HL-60 (cell line): ENCODE results near the gene GPAM.

Experiments
- DNase-seq, 2 experiments: peaks; one replicate each; pipeline ENCODE4 v3.0.0-alpha.2; 2010 to 2020; ENCODE audit warnings: low read depth in 1 of 2, low spot score in 1 of 2
- H3K27ac ChIP-seq: fragments of 250-450 bp; sonication (Bioruptor Pico); replicated peaks from 2 replicates; pipeline ENCODE4 v1.5.1; 2020; ENCODE audit warnings: mild to moderate bottlenecking, moderate library complexity
- H3K27me3 ChIP-seq: fragments of 250-450 bp; sonication (Bioruptor Pico); 2 replicates; pipeline ENCODE4 v1.5.1; 2021; ENCODE audit warnings: mild to moderate bottlenecking, moderate library complexity; ENCODE audit not compliant: insufficient read depth, poor library complexity, severe bottlenecking
- H3K4me3 ChIP-seq: replicated peaks from 2 replicates; pipeline ENCODE4 v1.5.1; 2011; ENCODE audit warnings: mild to moderate bottlenecking, control low read depth, low read length; ENCODE audit not compliant: insufficient read depth
- GABPA ChIP-seq: IDR thresholded peaks from 2 replicates; pipeline ENCODE4 v1.6.1; 2012; ENCODE audit warnings: low read depth
- POLR2AphosphoS5 ChIP-seq: IDR thresholded peaks from 2 replicates; pipeline ENCODE4 v1.6.1; 2012; ENCODE audit warnings: low read depth
- SPI1 ChIP-seq: IDR thresholded peaks from 2 replicates; pipeline ENCODE4 v1.6.1; 2012; ENCODE audit warnings: low read depth, mild to moderate bottlenecking, borderline replicate concordance
- TF ChIP-seq, protein P1 (sequence below): IDR thresholded peaks from one replicate; pipeline ENCODE4 v1.5.1; 2011; ENCODE audit warnings: low read length, control low read depth, inconsistent platforms; ENCODE audit not compliant: insufficient read depth
- TF ChIP-seq, protein P2 (sequence below): IDR thresholded peaks from 2 replicates; pipeline ENCODE4 v1.6.1; 2012; ENCODE audit warnings: low read depth; ENCODE audit not compliant: insufficient replicate concordance

GPAM gene

DNA sequence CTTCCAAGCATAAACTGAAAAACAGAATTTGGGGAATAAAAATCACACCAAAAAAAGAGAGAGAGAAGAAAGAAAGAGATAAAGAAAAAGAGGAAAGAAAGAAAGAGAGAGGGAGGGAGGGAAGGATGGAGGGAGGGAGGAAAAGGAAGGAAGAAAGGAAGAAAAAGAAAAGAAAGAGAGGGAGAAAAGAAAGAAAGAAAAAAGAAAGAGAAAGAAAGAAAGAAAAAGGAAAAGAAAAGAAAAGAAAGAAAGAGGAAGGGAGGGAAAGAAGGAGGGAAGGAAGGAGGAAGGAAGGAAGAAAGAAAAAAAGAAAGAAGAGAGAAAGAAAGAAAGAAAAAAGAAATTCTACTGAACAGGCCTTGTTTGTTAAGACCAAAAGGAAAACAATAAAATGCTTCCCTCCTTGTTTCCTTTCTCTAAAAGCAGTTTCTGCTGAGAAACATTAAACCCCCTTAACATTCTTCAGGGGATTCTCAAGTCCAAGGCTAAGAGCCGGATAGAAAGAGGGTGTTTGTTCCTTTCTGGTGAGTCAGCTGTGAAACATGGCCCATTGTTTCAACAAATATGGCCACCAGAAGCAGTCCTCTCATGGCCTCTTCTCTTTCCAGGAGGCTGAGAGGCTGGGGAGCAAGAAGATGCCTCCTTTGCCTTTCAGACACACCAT, 46.9 kb upstream of the GPAM start:
- no peak overlapping the region for H3K4me3 ChIP-seq
- TF ChIP-seq POLR2AphosphoS5: no peak
- TF ChIP-seq SPI1: no peak
- no peak for TF ChIP-seq GABPA
- TF ChIP-seq, protein P1, sequence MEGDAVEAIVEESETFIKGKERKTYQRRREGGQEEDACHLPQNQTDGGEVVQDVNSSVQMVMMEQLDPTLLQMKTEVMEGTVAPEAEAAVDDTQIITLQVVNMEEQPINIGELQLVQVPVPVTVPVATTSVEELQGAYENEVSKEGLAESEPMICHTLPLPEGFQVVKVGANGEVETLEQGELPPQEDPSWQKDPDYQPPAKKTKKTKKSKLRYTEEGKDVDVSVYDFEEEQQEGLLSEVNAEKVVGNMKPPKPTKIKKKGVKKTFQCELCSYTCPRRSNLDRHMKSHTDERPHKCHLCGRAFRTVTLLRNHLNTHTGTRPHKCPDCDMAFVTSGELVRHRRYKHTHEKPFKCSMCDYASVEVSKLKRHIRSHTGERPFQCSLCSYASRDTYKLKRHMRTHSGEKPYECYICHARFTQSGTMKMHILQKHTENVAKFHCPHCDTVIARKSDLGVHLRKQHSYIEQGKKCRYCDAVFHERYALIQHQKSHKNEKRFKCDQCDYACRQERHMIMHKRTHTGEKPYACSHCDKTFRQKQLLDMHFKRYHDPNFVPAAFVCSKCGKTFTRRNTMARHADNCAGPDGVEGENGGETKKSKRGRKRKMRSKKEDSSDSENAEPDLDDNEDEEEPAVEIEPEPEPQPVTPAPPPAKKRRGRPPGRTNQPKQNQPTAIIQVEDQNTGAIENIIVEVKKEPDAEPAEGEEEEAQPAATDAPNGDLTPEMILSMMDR: no peak
- no peak for DNase-seq

DNA sequence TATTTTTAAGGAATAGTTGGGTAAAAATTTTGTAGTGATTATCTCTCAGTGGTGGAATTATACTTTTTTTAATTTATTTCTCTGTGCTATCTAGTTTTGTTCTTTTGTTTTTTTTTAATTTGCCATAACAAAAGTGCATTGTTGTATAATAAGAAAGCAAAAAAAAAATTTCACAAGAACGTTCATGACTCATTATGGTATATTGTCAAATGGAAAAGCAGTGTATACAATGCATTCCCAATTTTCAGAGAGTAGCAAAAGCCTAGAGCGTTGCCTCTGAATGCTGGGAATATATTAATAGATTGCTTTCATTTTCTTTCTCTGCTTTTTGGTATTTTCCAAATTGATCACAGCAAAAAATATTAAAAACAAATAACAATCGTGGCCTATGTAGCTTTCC, 46.3 kb upstream of the GPAM start:
- Histone ChIP-seq H3K27me3 (peaks cover 25% of the 10 kb centered on the region), H3K27ac (no peak overlapping the region), H3K4me3 (no peak overlapping the region)
- TF ChIP-seq, protein P1: no peak
- TF ChIP-seq, protein P2, sequence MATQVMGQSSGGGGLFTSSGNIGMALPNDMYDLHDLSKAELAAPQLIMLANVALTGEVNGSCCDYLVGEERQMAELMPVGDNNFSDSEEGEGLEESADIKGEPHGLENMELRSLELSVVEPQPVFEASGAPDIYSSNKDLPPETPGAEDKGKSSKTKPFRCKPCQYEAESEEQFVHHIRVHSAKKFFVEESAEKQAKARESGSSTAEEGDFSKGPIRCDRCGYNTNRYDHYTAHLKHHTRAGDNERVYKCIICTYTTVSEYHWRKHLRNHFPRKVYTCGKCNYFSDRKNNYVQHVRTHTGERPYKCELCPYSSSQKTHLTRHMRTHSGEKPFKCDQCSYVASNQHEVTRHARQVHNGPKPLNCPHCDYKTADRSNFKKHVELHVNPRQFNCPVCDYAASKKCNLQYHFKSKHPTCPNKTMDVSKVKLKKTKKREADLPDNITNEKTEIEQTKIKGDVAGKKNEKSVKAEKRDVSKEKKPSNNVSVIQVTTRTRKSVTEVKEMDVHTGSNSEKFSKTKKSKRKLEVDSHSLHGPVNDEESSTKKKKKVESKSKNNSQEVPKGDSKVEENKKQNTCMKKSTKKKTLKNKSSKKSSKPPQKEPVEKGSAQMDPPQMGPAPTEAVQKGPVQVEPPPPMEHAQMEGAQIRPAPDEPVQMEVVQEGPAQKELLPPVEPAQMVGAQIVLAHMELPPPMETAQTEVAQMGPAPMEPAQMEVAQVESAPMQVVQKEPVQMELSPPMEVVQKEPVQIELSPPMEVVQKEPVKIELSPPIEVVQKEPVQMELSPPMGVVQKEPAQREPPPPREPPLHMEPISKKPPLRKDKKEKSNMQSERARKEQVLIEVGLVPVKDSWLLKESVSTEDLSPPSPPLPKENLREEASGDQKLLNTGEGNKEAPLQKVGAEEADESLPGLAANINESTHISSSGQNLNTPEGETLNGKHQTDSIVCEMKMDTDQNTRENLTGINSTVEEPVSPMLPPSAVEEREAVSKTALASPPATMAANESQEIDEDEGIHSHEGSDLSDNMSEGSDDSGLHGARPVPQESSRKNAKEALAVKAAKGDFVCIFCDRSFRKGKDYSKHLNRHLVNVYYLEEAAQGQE: no peak
- TF ChIP-seq SPI1: no peak
- no peak for TF ChIP-seq GABPA
- no peak for TF ChIP-seq POLR2AphosphoS5
- DNase-seq: no peak

More for the DNA sequence above, 46.9 kb upstream of the GPAM start:
- peaks cover 25% of the 10 kb centered on the region for H3K27me3 ChIP-seq
- no peak overlapping the region for H3K27ac ChIP-seq

DNA sequence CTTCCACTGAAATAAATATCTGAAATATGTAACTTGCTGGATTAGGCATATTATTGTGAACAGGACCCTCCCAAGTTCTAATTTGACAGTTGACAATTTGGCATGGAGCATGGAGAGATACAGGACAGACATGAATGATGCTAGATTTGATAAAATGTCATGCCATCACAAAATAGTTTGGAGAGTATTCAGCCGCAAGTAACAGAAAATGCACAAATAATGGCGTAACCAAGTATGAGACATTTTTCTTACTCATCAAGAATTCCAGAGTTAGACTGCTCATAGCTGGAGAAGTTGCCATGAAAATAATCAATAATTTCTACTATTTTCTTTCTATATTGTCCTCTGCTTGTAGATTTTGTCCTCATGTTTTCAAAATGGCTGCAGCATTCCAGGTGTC, 45.5 kb upstream of the GPAM start:
- no peak for DNase-seq
- TF ChIP-seq, protein P2: no peak
- TF ChIP-seq POLR2AphosphoS5 (no peak), GABPA (no peak), SPI1 (no peak)
- TF ChIP-seq, protein P1: no peak
- no peak overlapping the region for H3K27ac ChIP-seq
- no peak overlapping the region for H3K4me3 ChIP-seq
- H3K27me3 ChIP-seq: peaks cover 27% of the 10 kb centered on the region
